ENCODE results near the gene PCCB. TPM values are rescaled to one million over a fixed set of nuclear protein-coding genes. Genes with fewer than 3 reads are reported as not detected.

Gene PCCB
- total and polyA plus RNA-seq, 11 donors, result 33.9 to 154 (median 91.4) TPM

GRCh38 chr3:136277634-136278033, 27.5 kb downstream of the PCCB start:
- 57 to 88% (median 80%) methylated on average over 4 of the region's 4 CpGs for WGBS, 4 donors
- intact Hi-C loops (cut with DNase I), result no loop called here
- no peak for DNase-seq
- Histone ChIP-seq H3K4me1 (peaks cover 0 to 18% (median 9%) of the 10 kb centered on the region in 12 donors), H3K36me3 (peaks cover 0 to 48% (median 5%) of the 10 kb centered on the region in 9 donors), H3K27me3 (no peaks in the 10 kb centered on the region), H3K4me3 (no peak overlapping the region), H3K9me3 (peaks cover 0 to 38% (median 18%) of the 10 kb centered on the region in 12 donors), H3K27ac (no peak overlapping the region)
- ATAC-seq, result peak in 3 of 4 donors; percentile 36 to 69 (median 42)
- TF ChIP-seq CTCF (IDR thresholded peaks at IDR 0.05), result no peak

- Histone ChIP-seq H3K9me3 (peaks cover 0 to 38% (median 18%) of the 10 kb centered on the region in 12 donors), H3K4me1 (peaks cover 0 to 27% (median 16%) of the 10 kb centered on the region in 12 donors), H3K27me3 (no peaks in the 10 kb centered on the region), H3K4me3 (no peak overlapping the region), H3K36me3 (peaks cover 0 to 55% (median 8%) of the 10 kb centered on the region in 9 donors), H3K27ac (no peak overlapping the region)
- intact Hi-C loops (cut with DNase I), result no loop called here
- no peak for DNase-seq
- ATAC-seq, result no peak
- no peak for TF ChIP-seq CTCF (IDR thresholded peaks at IDR 0.05)
- no peak for TF ChIP-seq POLR2A (IDR thresholded peaks at IDR 0.05)
Observed at GRCh38 chr3:136279092-136279491, 29.0 kb downstream of the PCCB start.

- TF ChIP-seq POLR2A (IDR thresholded peaks at IDR 0.05) (no peak), CTCF (IDR thresholded peaks at IDR 0.05) (no peak)
- Histone ChIP-seq H3K36me3 (peaks cover 0 to 74% (median 23%) of the 10 kb centered on the region in 9 donors), H3K4me1 (peaks cover 0 to 27% (median 16%) of the 10 kb centered on the region in 12 donors), H3K27me3 (no peaks in the 10 kb centered on the region), H3K4me3 (no peak overlapping the region), H3K27ac (no peak overlapping the region), H3K9me3 (peaks cover 0 to 38% (median 18%) of the 10 kb centered on the region in 12 donors)
- no peak for ATAC-seq
- DNase-seq, result no peak
- intact Hi-C loops (cut with DNase I), result no loop called here
- 97 to 100% (median 97%) methylated on average over 2 of the region's 2 CpGs for WGBS, 4 donors
Observed at GRCh38 chr3:136280961-136281360, 30.8 kb downstream of the PCCB start.

GRCh38 chr3:136281966-136282520, 31.9 kb downstream of the PCCB start:
- ATAC-seq (no peak), DNase-seq (no peak)
- Histone ChIP-seq H3K27me3 (no peaks in the 10 kb centered on the region), H3K27ac (peak overlapping the region in 5 of 12 donors; percentile 4 to 41 (median 27)), H3K4me3 (no peak overlapping the region), H3K4me1 (peaks cover 0 to 27% (median 16%) of the 10 kb centered on the region in 12 donors), H3K36me3 (peaks cover 0 to 80% (median 31%) of the 10 kb centered on the region in 9 donors), H3K9me3 (peaks cover 0 to 38% (median 18%) of the 10 kb centered on the region in 12 donors)
- 56 to 65% (median 58%) methylated on average over 1 of the region's 1 CpG for WGBS, 4 donors
- TF ChIP-seq CTCF (IDR thresholded peaks at IDR 0.05) (no peak), POLR2A (IDR thresholded peaks at IDR 0.05) (no peak)
- intact Hi-C loops (cut with DNase I), result no loop called here
